HepG2 (cell line): ENCODE data around the gene MSI2. TPM values are rescaled to one million over a fixed set of nuclear protein-coding genes. Genes with fewer than 3 reads are reported as not detected.

Source experiments
- HDAC1 ChIP-seq: sonication (generic); formaldehyde crosslinking; IDR thresholded peaks from 2 replicates; pipeline ENCODE4 v1.5.1; 2020; ENCODE audit warnings: mild to moderate bottlenecking, missing genetic modification reagents
- KDM2A ChIP-seq: sonication (generic); formaldehyde crosslinking; IDR thresholded peaks from 2 replicates; pipeline ENCODE4 v1.4.0; 2020; ENCODE audit warnings: low read depth, missing genetic modification reagents, borderline replicate concordance
- NCOA2 ChIP-seq: sonication (generic); formaldehyde crosslinking; IDR thresholded peaks from 2 replicates; pipeline ENCODE4 v1.8.0; 2022; ENCODE audit warnings: inconsistent platforms
- NFKB2 ChIP-seq: sonication (generic); formaldehyde crosslinking; IDR thresholded peaks from 2 replicates; pipeline ENCODE4 v1.4.0; 2020; ENCODE audit warnings: missing genetic modification reagents, borderline replicate concordance
- SNAI1 ChIP-seq: sonication (generic); formaldehyde crosslinking; IDR thresholded peaks from 2 replicates; pipeline ENCODE4 v1.5.0; 2020; ENCODE audit warnings: mild to moderate bottlenecking, missing genetic modification reagents, borderline replicate concordance
- SP140L ChIP-seq: sonication (generic); formaldehyde crosslinking; IDR thresholded peaks from 2 replicates; pipeline ENCODE4 v1.4.0; 2020; ENCODE audit warnings: missing genetic modification reagents, borderline replicate concordance
- ZIK1 ChIP-seq: sonication (generic); formaldehyde crosslinking; IDR thresholded peaks from 2 replicates; pipeline ENCODE4 v1.5.0; 2020; ENCODE audit warnings: mild to moderate bottlenecking, low read depth, missing genetic modification reagents, borderline replicate concordance
- polyA plus RNA-seq, 8 experiments: library from polyadenylated mRNA; depleted of rRNA in 3 of 8; stranded (reverse) in 7 of 8; unstranded in 1 of 8; fragments of >200 nt; fragmentation: Illumina TruSeq in 4 of 8; extraction: Trizol in 4 of 8; gene quantifications; 2 replicates each; pipeline versions ENCODE4 v1.2.1 to v1.2.3, GENCODE V29; 2011 to 2016; ENCODE audit warnings: low read depth in 4 of 8, missing spikeins in 1 of 8, mixed read lengths in 1 of 8; ENCODE audit not compliant: insufficient read depth in 1 of 8
- total RNA-seq, 5 experiments: library from RNA; depleted of rRNA; stranded (reverse); fragments of >200 nt; fragmentation: Illumina TruSeq; extraction: Trizol; gene quantifications; 2 replicates each; pipeline ENCODE4 v1.2.3, GENCODE V29; 2016; ENCODE audit warnings: low read depth in 1 of 5
- TF ChIP-seq, protein P1 (sequence below): sonication (generic); formaldehyde crosslinking; IDR thresholded peaks from 2 replicates; pipeline ENCODE4 v1.4.0; 2020; ENCODE audit warnings: low read depth, missing genetic modification reagents
- TF ChIP-seq, protein P2 (sequence below): IDR thresholded peaks from 2 replicates; pipeline ENCODE4 v1.6.1; 2016; ENCODE audit warnings: control low read depth
- TF ChIP-seq, protein P3 (sequence below): sonication (generic); formaldehyde crosslinking; IDR thresholded peaks from 2 replicates; pipeline ENCODE4 v1.4.0; 2020; ENCODE audit warnings: missing genetic modification reagents, borderline replicate concordance
- TF ChIP-seq, protein P4 (sequence below): sonication (generic); formaldehyde crosslinking; IDR thresholded peaks from 2 replicates; pipeline ENCODE4 v1.4.0; 2020; ENCODE audit warnings: missing genetic modification reagents
- TF ChIP-seq, protein P5 (sequence below): IDR thresholded peaks from 2 replicates; pipeline ENCODE4 v1.6.1; 2018; ENCODE audit warnings: missing genetic modification reagents, mild to moderate bottlenecking, missing compliant biosample characterization

The MSI2 gene
- total and polyA plus RNA-seq, 2 of the 13 experiments (the other 11 are each of a cell fraction or from before 2014, with no cell fraction given) = 77.5 to 78.4 TPM

DNA sequence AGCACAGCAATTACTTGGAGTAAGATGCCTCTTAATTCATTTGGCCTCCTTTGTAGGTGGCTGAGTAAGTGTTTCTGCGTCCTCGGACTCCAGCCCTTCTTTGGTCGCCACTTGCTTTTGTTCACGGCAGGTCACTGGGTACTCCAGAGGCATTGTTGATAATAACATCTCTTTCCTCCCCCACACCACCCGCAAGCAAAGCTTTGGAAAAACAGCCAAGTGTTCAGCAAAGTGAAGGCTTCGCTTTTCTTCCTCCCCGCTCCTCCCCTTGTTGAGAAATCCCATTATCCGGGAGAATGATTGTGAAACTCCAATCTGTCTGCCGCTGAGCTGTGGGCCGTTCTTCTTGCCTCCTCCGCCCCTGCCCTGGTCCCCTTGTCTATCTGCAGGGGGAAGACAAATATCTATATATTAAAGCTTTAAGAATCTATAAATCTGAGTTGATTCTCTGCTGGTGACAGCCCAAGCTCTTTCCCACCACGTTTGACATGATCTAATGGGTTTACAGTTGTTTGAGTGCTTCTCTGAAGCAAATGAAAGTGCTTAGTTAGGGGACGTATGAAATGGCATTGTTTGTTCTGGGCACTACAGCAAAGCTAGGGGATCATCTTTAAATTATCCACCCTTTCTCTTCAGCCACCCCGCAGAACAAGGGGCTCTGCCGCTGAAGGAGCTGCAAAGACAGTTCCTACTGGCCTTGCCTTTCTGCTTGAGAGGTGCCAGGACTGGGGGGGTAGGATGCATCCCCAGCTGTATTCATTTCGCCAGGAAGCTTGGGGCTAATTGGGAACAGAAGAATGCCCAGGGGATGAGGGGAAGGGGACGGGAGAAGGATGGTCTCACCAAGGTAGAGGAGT, 321.7 kb downstream of the MSI2 start (continued):
- no peak for TF ChIP-seq SNAI1 (CRISPR knock-in tag)
- TF ChIP-seq, protein P1, sequence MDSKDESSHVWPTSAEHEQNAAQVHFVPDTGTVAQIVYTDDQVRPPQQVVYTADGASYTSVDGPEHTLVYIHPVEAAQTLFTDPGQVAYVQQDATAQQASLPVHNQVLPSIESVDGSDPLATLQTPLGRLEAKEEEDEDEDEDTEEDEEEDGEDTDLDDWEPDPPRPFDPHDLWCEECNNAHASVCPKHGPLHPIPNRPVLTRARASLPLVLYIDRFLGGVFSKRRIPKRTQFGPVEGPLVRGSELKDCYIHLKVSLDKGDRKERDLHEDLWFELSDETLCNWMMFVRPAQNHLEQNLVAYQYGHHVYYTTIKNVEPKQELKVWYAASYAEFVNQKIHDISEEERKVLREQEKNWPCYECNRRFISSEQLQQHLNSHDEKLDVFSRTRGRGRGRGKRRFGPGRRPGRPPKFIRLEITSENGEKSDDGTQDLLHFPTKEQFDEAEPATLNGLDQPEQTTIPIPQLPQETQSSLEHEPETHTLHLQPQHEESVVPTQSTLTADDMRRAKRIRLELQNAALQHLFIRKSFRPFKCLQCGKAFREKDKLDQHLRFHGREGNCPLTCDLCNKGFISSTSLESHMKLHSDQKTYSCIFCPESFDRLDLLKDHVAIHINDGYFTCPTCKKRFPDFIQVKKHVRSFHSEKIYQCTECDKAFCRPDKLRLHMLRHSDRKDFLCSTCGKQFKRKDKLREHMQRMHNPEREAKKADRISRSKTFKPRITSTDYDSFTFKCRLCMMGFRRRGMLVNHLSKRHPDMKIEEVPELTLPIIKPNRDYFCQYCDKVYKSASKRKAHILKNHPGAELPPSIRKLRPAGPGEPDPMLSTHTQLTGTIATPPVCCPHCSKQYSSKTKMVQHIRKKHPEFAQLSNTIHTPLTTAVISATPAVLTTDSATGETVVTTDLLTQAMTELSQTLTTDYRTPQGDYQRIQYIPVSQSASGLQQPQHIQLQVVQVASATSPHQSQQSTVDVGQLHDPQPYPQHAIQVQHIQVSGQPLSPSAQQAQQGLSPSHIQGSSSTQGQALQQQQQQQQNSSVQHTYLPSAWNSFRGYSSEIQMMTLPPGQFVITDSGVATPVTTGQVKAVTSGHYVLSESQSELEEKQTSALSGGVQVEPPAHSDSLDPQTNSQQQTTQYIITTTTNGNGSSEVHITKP (CRISPR knock-in tag) = peak; percentile 82; the same call in 1 of the 2 replicates
- TF ChIP-seq KDM2A = peak; percentile 80
- TF ChIP-seq NCOA2 = peak; percentile 94
- TF ChIP-seq SP140L (CRISPR knock-in tag) = 0 out of 2 replicates have a peak, but pooled peaks have one; percentile 63
- TF ChIP-seq, protein P2, sequence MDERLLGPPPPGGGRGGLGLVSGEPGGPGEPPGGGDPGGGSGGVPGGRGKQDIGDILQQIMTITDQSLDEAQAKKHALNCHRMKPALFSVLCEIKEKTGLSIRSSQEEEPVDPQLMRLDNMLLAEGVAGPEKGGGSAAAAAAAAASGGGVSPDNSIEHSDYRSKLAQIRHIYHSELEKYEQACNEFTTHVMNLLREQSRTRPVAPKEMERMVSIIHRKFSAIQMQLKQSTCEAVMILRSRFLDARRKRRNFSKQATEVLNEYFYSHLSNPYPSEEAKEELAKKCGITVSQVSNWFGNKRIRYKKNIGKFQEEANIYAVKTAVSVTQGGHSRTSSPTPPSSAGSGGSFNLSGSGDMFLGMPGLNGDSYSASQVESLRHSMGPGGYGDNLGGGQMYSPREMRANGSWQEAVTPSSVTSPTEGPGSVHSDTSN (CRISPR knock-in tag) = no peak
- TF ChIP-seq, protein P3, sequence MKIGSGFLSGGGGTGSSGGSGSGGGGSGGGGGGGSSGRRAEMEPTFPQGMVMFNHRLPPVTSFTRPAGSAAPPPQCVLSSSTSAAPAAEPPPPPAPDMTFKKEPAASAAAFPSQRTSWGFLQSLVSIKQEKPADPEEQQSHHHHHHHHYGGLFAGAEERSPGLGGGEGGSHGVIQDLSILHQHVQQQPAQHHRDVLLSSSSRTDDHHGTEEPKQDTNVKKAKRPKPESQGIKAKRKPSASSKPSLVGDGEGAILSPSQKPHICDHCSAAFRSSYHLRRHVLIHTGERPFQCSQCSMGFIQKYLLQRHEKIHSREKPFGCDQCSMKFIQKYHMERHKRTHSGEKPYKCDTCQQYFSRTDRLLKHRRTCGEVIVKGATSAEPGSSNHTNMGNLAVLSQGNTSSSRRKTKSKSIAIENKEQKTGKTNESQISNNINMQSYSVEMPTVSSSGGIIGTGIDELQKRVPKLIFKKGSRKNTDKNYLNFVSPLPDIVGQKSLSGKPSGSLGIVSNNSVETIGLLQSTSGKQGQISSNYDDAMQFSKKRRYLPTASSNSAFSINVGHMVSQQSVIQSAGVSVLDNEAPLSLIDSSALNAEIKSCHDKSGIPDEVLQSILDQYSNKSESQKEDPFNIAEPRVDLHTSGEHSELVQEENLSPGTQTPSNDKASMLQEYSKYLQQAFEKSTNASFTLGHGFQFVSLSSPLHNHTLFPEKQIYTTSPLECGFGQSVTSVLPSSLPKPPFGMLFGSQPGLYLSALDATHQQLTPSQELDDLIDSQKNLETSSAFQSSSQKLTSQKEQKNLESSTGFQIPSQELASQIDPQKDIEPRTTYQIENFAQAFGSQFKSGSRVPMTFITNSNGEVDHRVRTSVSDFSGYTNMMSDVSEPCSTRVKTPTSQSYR (CRISPR knock-in tag) = peak; percentile 94
- no peak for TF ChIP-seq NFKB2
- no peak for TF ChIP-seq ZIK1 (CRISPR knock-in tag)
- TF ChIP-seq, protein P4, sequence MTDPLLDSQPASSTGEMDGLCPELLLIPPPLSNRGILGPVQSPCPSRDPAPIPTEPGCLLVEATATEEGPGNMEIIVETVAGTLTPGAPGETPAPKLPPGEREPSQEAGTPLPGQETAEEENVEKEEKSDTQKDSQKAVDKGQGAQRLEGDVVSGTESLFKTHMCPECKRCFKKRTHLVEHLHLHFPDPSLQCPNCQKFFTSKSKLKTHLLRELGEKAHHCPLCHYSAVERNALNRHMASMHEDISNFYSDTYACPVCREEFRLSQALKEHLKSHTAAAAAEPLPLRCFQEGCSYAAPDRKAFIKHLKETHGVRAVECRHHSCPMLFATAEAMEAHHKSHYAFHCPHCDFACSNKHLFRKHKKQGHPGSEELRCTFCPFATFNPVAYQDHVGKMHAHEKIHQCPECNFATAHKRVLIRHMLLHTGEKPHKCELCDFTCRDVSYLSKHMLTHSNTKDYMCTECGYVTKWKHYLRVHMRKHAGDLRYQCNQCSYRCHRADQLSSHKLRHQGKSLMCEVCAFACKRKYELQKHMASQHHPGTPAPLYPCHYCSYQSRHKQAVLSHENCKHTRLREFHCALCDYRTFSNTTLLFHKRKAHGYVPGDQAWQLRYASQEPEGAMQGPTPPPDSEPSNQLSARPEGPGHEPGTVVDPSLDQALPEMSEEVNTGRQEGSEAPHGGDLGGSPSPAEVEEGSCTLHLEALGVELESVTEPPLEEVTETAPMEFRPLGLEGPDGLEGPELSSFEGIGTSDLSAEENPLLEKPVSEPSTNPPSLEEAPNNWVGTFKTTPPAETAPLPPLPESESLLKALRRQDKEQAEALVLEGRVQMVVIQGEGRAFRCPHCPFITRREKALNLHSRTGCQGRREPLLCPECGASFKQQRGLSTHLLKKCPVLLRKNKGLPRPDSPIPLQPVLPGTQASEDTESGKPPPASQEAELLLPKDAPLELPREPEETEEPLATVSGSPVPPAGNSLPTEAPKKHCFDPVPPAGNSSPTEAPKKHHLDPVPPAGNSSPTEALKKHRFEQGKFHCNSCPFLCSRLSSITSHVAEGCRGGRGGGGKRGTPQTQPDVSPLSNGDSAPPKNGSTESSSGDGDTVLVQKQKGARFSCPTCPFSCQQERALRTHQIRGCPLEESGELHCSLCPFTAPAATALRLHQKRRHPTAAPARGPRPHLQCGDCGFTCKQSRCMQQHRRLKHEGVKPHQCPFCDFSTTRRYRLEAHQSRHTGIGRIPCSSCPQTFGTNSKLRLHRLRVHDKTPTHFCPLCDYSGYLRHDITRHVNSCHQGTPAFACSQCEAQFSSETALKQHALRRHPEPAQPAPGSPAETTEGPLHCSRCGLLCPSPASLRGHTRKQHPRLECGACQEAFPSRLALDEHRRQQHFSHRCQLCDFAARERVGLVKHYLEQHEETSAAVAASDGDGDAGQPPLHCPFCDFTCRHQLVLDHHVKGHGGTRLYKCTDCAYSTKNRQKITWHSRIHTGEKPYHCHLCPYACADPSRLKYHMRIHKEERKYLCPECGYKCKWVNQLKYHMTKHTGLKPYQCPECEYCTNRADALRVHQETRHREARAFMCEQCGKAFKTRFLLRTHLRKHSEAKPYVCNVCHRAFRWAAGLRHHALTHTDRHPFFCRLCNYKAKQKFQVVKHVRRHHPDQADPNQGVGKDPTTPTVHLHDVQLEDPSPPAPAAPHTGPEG (CRISPR knock-in tag) = no peak
- TF ChIP-seq, protein P5, sequence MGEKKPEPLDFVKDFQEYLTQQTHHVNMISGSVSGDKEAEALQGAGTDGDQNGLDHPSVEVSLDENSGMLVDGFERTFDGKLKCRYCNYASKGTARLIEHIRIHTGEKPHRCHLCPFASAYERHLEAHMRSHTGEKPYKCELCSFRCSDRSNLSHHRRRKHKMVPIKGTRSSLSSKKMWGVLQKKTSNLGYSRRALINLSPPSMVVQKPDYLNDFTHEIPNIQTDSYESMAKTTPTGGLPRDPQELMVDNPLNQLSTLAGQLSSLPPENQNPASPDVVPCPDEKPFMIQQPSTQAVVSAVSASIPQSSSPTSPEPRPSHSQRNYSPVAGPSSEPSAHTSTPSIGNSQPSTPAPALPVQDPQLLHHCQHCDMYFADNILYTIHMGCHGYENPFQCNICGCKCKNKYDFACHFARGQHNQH = peak; percentile 83; the same call in 1 of the 2 replicates
- TF ChIP-seq HDAC1 (CRISPR knock-in tag) = peak; percentile 88
